CD14-positive monocyte (primary cell): Measurements from ENCODE around the gene THRA. TPM values are rescaled to one million over a fixed set of nuclear protein-coding genes. Genes with fewer than 3 reads are reported as not detected.
A peak's percentile ranks its signal among the peaks of the same experiment; 100 is the strongest.

Source experiments
- DNase-seq, 3 donors: peaks; one replicate each; pipeline ENCODE4 v3.0.0-alpha.2; 2011 to 2022
- H2AFZ ChIP-seq: 2 replicates; pipeline ENCODE4 v1.6.0; 2012; ENCODE audit warnings: mild to moderate bottlenecking, low read depth, low read length, inconsistent platforms; ENCODE audit not compliant: insufficient read depth, poor library complexity, severe bottlenecking
- H3K27ac ChIP-seq, 2 donors: 1 replicate in 1 of 2; 2 replicates in 1 of 2; pipeline ENCODE4 v1.5.1; 2012 to 2013; ENCODE audit warnings: low read length in 2 of 2, control low read depth in 1 of 2, inconsistent platforms in 1 of 2, low read depth in 1 of 2, mild to moderate bottlenecking in 1 of 2
- H3K27me3 ChIP-seq, 2 donors: one replicate each; pipeline versions ENCODE4 v1.6.0 to v1.6.1; 2011 to 2013; ENCODE audit warnings: low read length in 2 of 2; ENCODE audit not compliant: control insufficient read depth in 2 of 2, insufficient read depth in 2 of 2
- H3K36me3 ChIP-seq, 2 donors: replicated peaks in 1 of 2; 1 replicate in 1 of 2; 2 replicates in 1 of 2; pipeline versions ENCODE4 v1.5.1 to v1.6.1; 2012 to 2013; ENCODE audit warnings: low read length in 2 of 2, control low read depth in 1 of 2, inconsistent platforms in 1 of 2, mild to moderate bottlenecking in 1 of 2; ENCODE audit not compliant: insufficient read depth in 2 of 2, control insufficient read depth in 1 of 2
- H3K4me1 ChIP-seq, 2 donors: 1 replicate in 1 of 2; 2 replicates in 1 of 2; pipeline versions ENCODE4 v1.5.1 to v1.6.1; 2012 to 2013; ENCODE audit warnings: low read length in 2 of 2, control low read depth in 1 of 2, inconsistent platforms in 1 of 2, mild to moderate bottlenecking in 1 of 2, moderate library complexity in 1 of 2; ENCODE audit not compliant: insufficient read depth in 2 of 2, control insufficient read depth in 1 of 2
- H3K4me2 ChIP-seq: replicated peaks from 2 replicates; pipeline ENCODE3; 2012; ENCODE audit warnings: low read length, moderate library complexity, mild to moderate bottlenecking; ENCODE audit not compliant: poor library complexity, severe bottlenecking; ENCODE audit errors: extremely low read depth
- H3K4me3 ChIP-seq, 3 experiments: fragments of 200-600 bp in 1 of 3; sonication (generic) in 1 of 3; replicated peaks in 1 of 3; 1 replicate in 2 of 3; 2 replicates in 1 of 3; pipeline ENCODE4 v1.5.1; 2011 to 2013; ENCODE audit warnings: low read length in 3 of 3, mild to moderate bottlenecking in 3 of 3, control low read depth in 2 of 3, low read depth in 2 of 3, inconsistent platforms in 1 of 3, moderate library complexity in 1 of 3
- H3K79me2 ChIP-seq: 2 replicates; pipeline ENCODE4 v1.6.0; 2012; ENCODE audit warnings: mild to moderate bottlenecking, control low read depth, inconsistent platforms, low read length, moderate library complexity; ENCODE audit not compliant: insufficient read depth
- H3K9ac ChIP-seq: 2 replicates; pipeline ENCODE4 v1.6.0; 2017; ENCODE audit warnings: low read length, mild to moderate bottlenecking; ENCODE audit not compliant: insufficient read depth, poor library complexity, severe bottlenecking
- H3K9me3 ChIP-seq, 2 donors: replicated peaks in 1 of 2; 1 replicate in 1 of 2; 2 replicates in 1 of 2; pipeline versions ENCODE4 v1.5.1 to v1.6.1; 2012 to 2013; ENCODE audit warnings: low read length in 2 of 2, control low read depth in 1 of 2; ENCODE audit not compliant: control insufficient read depth in 1 of 2, insufficient read depth in 1 of 2
- H4K20me1 ChIP-seq: 2 replicates; pipeline ENCODE4 v1.6.0; 2012; ENCODE audit warnings: mild to moderate bottlenecking, low read length, control low read depth, moderate library complexity; ENCODE audit not compliant: insufficient read depth
- H3K27ac Mint-ChIP-seq, 7 donors: one replicate each; pipeline ENCODE4 v1.8.0; 2020; ENCODE audit warnings: mild to moderate bottlenecking in 7 of 7, mixed read lengths in 7 of 7, moderate library complexity in 6 of 7, inconsistent platforms in 2 of 7
- H3K27me3 Mint-ChIP-seq, 3 donors: one replicate each; pipeline ENCODE4 v1.8.0; 2021 to 2022; ENCODE audit warnings: low read depth in 3 of 3, mild to moderate bottlenecking in 3 of 3, mixed read lengths in 3 of 3, moderate library complexity in 3 of 3, inconsistent platforms in 1 of 3
- H3K36me3 Mint-ChIP-seq, 2 donors: one replicate each; pipeline ENCODE4 v1.8.0; 2020; ENCODE audit warnings: mixed read lengths in 2 of 2, inconsistent platforms in 1 of 2, mild to moderate bottlenecking in 1 of 2
- H3K4me1 Mint-ChIP-seq: one replicate; pipeline ENCODE4 v1.8.0; 2020; ENCODE audit warnings: mild to moderate bottlenecking, mixed read lengths
- H3K4me3 Mint-ChIP-seq, 2 donors: one replicate each; pipeline ENCODE4 v1.8.0; 2020; ENCODE audit warnings: mild to moderate bottlenecking in 2 of 2, mixed read lengths in 2 of 2, moderate library complexity in 1 of 2
- H3K9me3 Mint-ChIP-seq, 7 donors: one replicate each; pipeline ENCODE4 v1.8.0; 2020 to 2022; ENCODE audit warnings: mixed read lengths in 7 of 7, mild to moderate bottlenecking in 6 of 7, moderate library complexity in 6 of 7, inconsistent platforms in 2 of 7
- WGBS: methylation state at CpG from one replicate; pipeline ENCODE4 v1.1.5; 2013; ENCODE audit warnings: missing lambda C conversion rate; ENCODE audit not compliant: insufficient coverage; 5-methylcytosine and 5-hydroxymethylcytosine counted together
- intact Hi-C, 2 donors: fragments of 100-400 bp; cut with micrococcal nuclease; formaldehyde crosslinking; loops; one replicate each; pipeline versions ENCODE4 v1.15.0 to v1.15.1; 2023
- polyA plus RNA-seq, 3 donors: library from polyadenylated mRNA; depleted of rRNA in 1 of 3; unstranded in 2 of 3; stranded (reverse) in 1 of 3; fragments of 300-500 nt in 2 of 3; fragments of >200 nt in 1 of 3; fragmentation: Illumina TruSeq in 2 of 3; gene quantifications; 1 replicate in 2 of 3; 2 replicates in 1 of 3; pipeline ENCODE4 v1.2.3, GENCODE V29; 2012 to 2021
- TF ChIP-seq, protein P1 (sequence below): fragments of 200-600 bp; IDR thresholded peaks from one replicate; pipeline ENCODE4 v1.8.0; 2022; ENCODE audit warnings: antibody characterized with exemption, mild to moderate bottlenecking

THRA gene
- polyA plus RNA-seq, 3 donors: 2.5 to 7.5 (median 3.8) TPM

- Histone ChIP-seq H3K79me2 (no peaks in the 10 kb centered on the region), H3K4me2 (no peak overlapping the region), H3K4me3 (no peak overlapping the region), H3K27ac (no peak overlapping the region), H3K36me3 (peaks cover 75 to 94% of the 10 kb centered on the region in 2 donors), H2AFZ (no peak overlapping the region), H3K9ac (no peak overlapping the region), H4K20me1 (no peaks in the 10 kb centered on the region), H3K4me1 (no peaks in the 10 kb centered on the region), H3K9me3 (no peaks in the 10 kb centered on the region), H3K27me3 (no peaks in the 10 kb centered on the region)
- TF ChIP-seq, protein P1, sequence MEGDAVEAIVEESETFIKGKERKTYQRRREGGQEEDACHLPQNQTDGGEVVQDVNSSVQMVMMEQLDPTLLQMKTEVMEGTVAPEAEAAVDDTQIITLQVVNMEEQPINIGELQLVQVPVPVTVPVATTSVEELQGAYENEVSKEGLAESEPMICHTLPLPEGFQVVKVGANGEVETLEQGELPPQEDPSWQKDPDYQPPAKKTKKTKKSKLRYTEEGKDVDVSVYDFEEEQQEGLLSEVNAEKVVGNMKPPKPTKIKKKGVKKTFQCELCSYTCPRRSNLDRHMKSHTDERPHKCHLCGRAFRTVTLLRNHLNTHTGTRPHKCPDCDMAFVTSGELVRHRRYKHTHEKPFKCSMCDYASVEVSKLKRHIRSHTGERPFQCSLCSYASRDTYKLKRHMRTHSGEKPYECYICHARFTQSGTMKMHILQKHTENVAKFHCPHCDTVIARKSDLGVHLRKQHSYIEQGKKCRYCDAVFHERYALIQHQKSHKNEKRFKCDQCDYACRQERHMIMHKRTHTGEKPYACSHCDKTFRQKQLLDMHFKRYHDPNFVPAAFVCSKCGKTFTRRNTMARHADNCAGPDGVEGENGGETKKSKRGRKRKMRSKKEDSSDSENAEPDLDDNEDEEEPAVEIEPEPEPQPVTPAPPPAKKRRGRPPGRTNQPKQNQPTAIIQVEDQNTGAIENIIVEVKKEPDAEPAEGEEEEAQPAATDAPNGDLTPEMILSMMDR: no peak
- Mint-ChIP-seq H3K27me3 (no peaks in the 10 kb centered on the region), H3K27ac (peak overlapping the region in 1 of 7 donors; percentile 62), H3K36me3 (peaks cover 72 to 82% of the 10 kb centered on the region in 2 donors), H3K4me1 (no peaks in the 10 kb centered on the region), H3K9me3 (no peaks in the 10 kb centered on the region), H3K4me3 (no peak overlapping the region)
- no peak for DNase-seq
- 96% methylated on average over 13 of the region's 13 CpGs for WGBS
- intact Hi-C loops: no loop called here
Measured at GRCh38 chr17:40028595-40028994, 34.2 kb upstream of the THRA start.

GRCh38 chr17:40031706-40032105, 31.1 kb upstream of the THRA start:
- Histone ChIP-seq H3K27me3 (no peaks in the 10 kb centered on the region), H3K9ac (no peak overlapping the region), H3K36me3 (peaks cover 68 to 88% of the 10 kb centered on the region in 2 donors), H2AFZ (no peak overlapping the region), H3K4me2 (no peak overlapping the region), H3K4me1 (no peaks in the 10 kb centered on the region), H4K20me1 (no peaks in the 10 kb centered on the region), H3K79me2 (no peaks in the 10 kb centered on the region), H3K27ac (no peak overlapping the region), H3K9me3 (no peaks in the 10 kb centered on the region), H3K4me3 (no peak overlapping the region)
- TF ChIP-seq, protein P1: no peak
- DNase-seq: no peak
- H3K36me3 Mint-ChIP-seq: peaks cover 70 to 82% of the 10 kb centered on the region in 2 donors
- H3K4me3 Mint-ChIP-seq: no peak overlapping the region
- intact Hi-C loops: no loop called here
- H3K27me3 Mint-ChIP-seq: no peaks in the 10 kb centered on the region
- WGBS: over 99% methylated on average over 11 of the region's 11 CpGs
- no peaks in the 10 kb centered on the region for H3K9me3 Mint-ChIP-seq
- H3K27ac Mint-ChIP-seq: peak overlapping the region in 1 of 7 donors; percentile 54
- peaks cover 4% of the 10 kb centered on the region for H3K4me1 Mint-ChIP-seq
